ENCODE results near the gene NSD1. TPM values are rescaled to one million over a fixed set of nuclear protein-coding genes. Genes with fewer than 3 reads are reported as not detected.

Gene NSD1
- total and polyA plus RNA-seq, 9 of the 15 experiments (the other 6 are each of a cell fraction or from before 2014, with no cell fraction given) = 3.8 to 51.0 (median 24.7) TPM

DNA sequence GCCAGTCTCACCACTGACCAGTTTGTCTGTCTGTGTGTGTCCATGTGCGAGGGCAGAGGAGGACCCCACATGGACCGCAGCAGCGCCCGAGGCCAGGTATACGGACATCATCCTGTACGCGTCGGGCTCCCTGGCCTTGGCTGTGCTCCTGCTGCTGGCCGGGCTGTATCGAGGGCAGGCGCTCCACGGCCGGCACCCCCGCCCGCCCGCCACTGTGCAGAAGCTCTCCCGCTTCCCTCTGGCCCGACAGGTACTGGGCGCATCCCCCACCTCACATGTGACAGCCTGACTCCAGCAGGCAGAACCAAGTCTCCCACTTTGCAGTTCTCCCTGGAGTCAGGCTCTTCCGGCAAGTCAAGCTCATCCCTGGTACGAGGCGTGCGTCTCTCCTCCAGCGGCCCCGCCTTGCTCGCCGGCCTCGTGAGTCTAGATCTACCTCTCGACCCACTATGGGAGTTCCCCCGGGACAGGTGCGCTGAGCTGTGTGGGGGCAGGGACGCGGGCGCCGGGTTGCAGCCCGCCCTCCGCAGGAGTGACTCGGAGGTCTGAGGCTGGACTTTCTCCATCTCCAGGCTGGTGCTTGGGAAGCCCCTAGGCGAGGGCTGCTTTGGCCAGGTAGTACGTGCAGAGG lies 40.4 kb upstream of the NSD1 start:
- H3K27ac ChIP-seq (ENCODE audit: extremely low read depth, low read depth, low read length) = no peak overlapping the region
- in situ Hi-C loops (cut with MboI) (no loop called here), intact Hi-C loops (cut with micrococcal nuclease) (no loop called here)
- FAIRE-seq = no peak
- H3K4me1 ChIP-seq (replicated peaks in 1 of 2; ENCODE audit: control insufficient read depth in 2 of 2, insufficient read depth in 2 of 2, low read length in 2 of 2) = peaks cover 9 to 51% of the 10 kb centered on the region in 2 experiments; a peak in 3 of 5 replicates
- DNase-seq (ENCODE audit: extremely low read depth in 1 of 4, low spot score in 3 of 4) = no peak
- H3K9ac ChIP-seq (ENCODE audit: insufficient read depth in 1 of 2, low read depth in 2 of 2, low read length in 2 of 2) = peak overlapping the region in 1 of 2 experiments; percentile 45; a peak in 1 of 4 replicates
- BruUV-seq (replicated peaks) = no TSS peak
- CTCF ChIA-PET (ENCODE audit: low intra/inter-chr PET ratio) = no interaction called here
- ATAC-seq = no peak
- peak; percentile 14; the same call in 1 of the 2 replicates for TF ChIP-seq POLR2G (IDR thresholded peaks at IDR 0.05; ENCODE audit: low read depth, low read length)
- no peak for TF ChIP-seq BCL6 (CRISPR knock-in tag; IDR thresholded peaks at IDR 0.05)
- H3K9me1 ChIP-seq (ENCODE audit: control insufficient read depth, insufficient read depth, low read length) = no peaks in the 10 kb centered on the region
- no peaks in the 10 kb centered on the region for H3K27me3 ChIP-seq (ENCODE audit: control insufficient read depth in 2 of 2, insufficient read depth in 2 of 2, low read length in 2 of 2)
- H3K9me3 ChIP-seq (replicated peaks; ENCODE audit: control insufficient read depth, insufficient read depth, low read depth, low read length) = no peaks in the 10 kb centered on the region
- no peaks in the 10 kb centered on the region for H4K20me1 ChIP-seq (replicated peaks; ENCODE audit: control insufficient read depth, insufficient read depth, low read length)
- H3K4me3 ChIP-seq = no peak overlapping the region
- POLR2A ChIA-PET = interaction anchor here (0.6 to 1.0 kb wide), 3 partner anchors 12 to 18 kb away, joined by 3 to 4 read pairs (median 3); no protein-coding TSS in a partner anchor
- WGBS (ENCODE audit: insufficient coverage, low coverage, missing lambda C conversion rate) = 94% methylated on average over 20 of the region's 40 CpGs
- no peaks in the 10 kb centered on the region for H3K79me2 ChIP-seq (ENCODE audit: control insufficient read depth, insufficient read depth, low read length)
- no peak overlapping the region for H3K4me2 ChIP-seq (ENCODE audit: insufficient read depth, low read length)
- peaks cover 5% of the 10 kb centered on the region; the same call in 2 of the 3 replicates for H3K36me3 ChIP-seq (ENCODE audit: control insufficient read depth, insufficient read depth, low read length)
- H2AFZ ChIP-seq (ENCODE audit: low read depth, low read length) = no peak overlapping the region

- Histone ChIP-seq H3K9me3 (replicated peaks; ENCODE audit: control insufficient read depth, insufficient read depth, low read depth, low read length) (no peaks in the 10 kb centered on the region), H2AFZ (ENCODE audit: low read depth, low read length) (no peak overlapping the region), H3K27me3 (ENCODE audit: control insufficient read depth in 2 of 2, insufficient read depth in 2 of 2, low read length in 2 of 2) (no peaks in the 10 kb centered on the region), H3K79me2 (ENCODE audit: control insufficient read depth, insufficient read depth, low read length) (no peaks in the 10 kb centered on the region), H4K20me1 (replicated peaks; ENCODE audit: control insufficient read depth, insufficient read depth, low read length) (no peaks in the 10 kb centered on the region), H3K27ac (ENCODE audit: extremely low read depth, low read depth, low read length) (no peak overlapping the region), H3K4me2 (ENCODE audit: insufficient read depth, low read length) (no peak overlapping the region), H3K36me3 (ENCODE audit: control insufficient read depth, insufficient read depth, low read length) (peaks cover 5% of the 10 kb centered on the region; the same call in 2 of the 3 replicates), H3K9ac (ENCODE audit: insufficient read depth in 1 of 2, low read depth in 2 of 2, low read length in 2 of 2) (peak overlapping the region in 1 of 2 experiments; percentile 45; a peak in 1 of 4 replicates), H3K9me1 (ENCODE audit: control insufficient read depth, insufficient read depth, low read length) (no peaks in the 10 kb centered on the region), H3K4me1 (replicated peaks in 1 of 2; ENCODE audit: control insufficient read depth in 2 of 2, insufficient read depth in 2 of 2, low read length in 2 of 2) (peaks cover 6 to 54% of the 10 kb centered on the region in 2 experiments; a peak in 3 of 5 replicates), H3K4me3 (no peak overlapping the region)
- DNase-seq (ENCODE audit: extremely low read depth in 1 of 4, low spot score in 3 of 4) = no peak
- FAIRE-seq = no peak
- CTCF ChIA-PET (ENCODE audit: low intra/inter-chr PET ratio) = no interaction called here
- in situ Hi-C loops (cut with MboI) = no loop called here
- WGBS (ENCODE audit: insufficient coverage, low coverage, missing lambda C conversion rate) = 78% methylated on average over 6 of the region's 6 CpGs
- BruUV-seq (replicated peaks) = no TSS peak
- POLR2A ChIA-PET = no interaction called here
- peak; percentile 50; the same call in 1 of the 2 replicates for TF ChIP-seq ZNF121 (CRISPR knock-in tag; conservative IDR thresholded peaks at IDR 0.05)
- TF ChIP-seq CHD1 (IDR thresholded peaks at IDR 0.05; ENCODE audit: low read length) = no peak
- no peak for TF ChIP-seq SNRNP70 (optimal IDR thresholded peaks at IDR 0.05; ENCODE audit: low read depth, low read length)
- no peak for TF ChIP-seq ZFP36 (IDR thresholded peaks at IDR 0.05; ENCODE audit: low read depth, low read length, partially characterized antibody)
- TF ChIP-seq CTCFL (IDR thresholded peaks at IDR 0.05; ENCODE audit: borderline replicate concordance, insufficient read depth, low read depth, low read length, poor library complexity, severe bottlenecking) = no peak
- ATAC-seq = no peak
- intact Hi-C loops (cut with micrococcal nuclease) = no loop called here
Observed at GRCh38 chr5:177093803-177094202, 39.8 kb upstream of the NSD1 start.

All from K562 (cell line).